NCI-H128 (cell line): ENCODE data around the gene RFC3.
"Not testable (repeated sequence)": the region's sequence is repeated elsewhere in the genome, so short reads cannot be mapped to it uniquely, and the experiment has no call there.

Experiments
- DNase-seq: peaks from one replicate; lab custom pipeline; 2025; ENCODE audit not compliant: unreplicated experiment; lab: John Stamatoyannopoulos, UW

The RFC3 gene

GRCh38 chr13:33817901-33818706 is at the start of gene RFC3:
TSS of gene RFC3 (plus strand) at chr13:33818149. CDS start at chr13:33818179, 30 bp downstream.
- peak; percentile 95 for DNase-seq

- DNase-seq, result no peak
Measured at GRCh38 chr13:33771296-33771695, 46.7 kb upstream of the RFC3 start.

GRCh38 chr13:33773790-33774462 is 44.0 kb upstream of the RFC3 start:
- no peak for DNase-seq

GRCh38 chr13:33775339-33776108 is 42.4 kb upstream of the RFC3 start:
- no peak for DNase-seq

- no peak for DNase-seq
Measured at GRCh38 chr13:33776239-33776881, 41.6 kb upstream of the RFC3 start.

GRCh38 chr13:33782631-33783030 is 35.3 kb upstream of the RFC3 start:
- DNase-seq, result no peak

GRCh38 chr13:33783212-33783611 is 34.7 kb upstream of the RFC3 start:
- DNase-seq, result not testable (repeated sequence)

GRCh38 chr13:33784738-33785137 is 33.2 kb upstream of the RFC3 start:
- no peak for DNase-seq

- no peak for DNase-seq
Measured at GRCh38 chr13:33785384-33785783, 32.6 kb upstream of the RFC3 start.

GRCh38 chr13:33787051-33787591 is 30.8 kb upstream of the RFC3 start:
- DNase-seq, result no peak

GRCh38 chr13:33789066-33789606 is 28.8 kb upstream of the RFC3 start:
- no peak for DNase-seq

- no peak for DNase-seq
Measured at GRCh38 chr13:33789739-33790138, 28.2 kb upstream of the RFC3 start.

- no peak for DNase-seq
Measured at GRCh38 chr13:33793726-33794125, 24.2 kb upstream of the RFC3 start.

- DNase-seq, result no peak
Measured at GRCh38 chr13:33794576-33794975, 23.4 kb upstream of the RFC3 start.

GRCh38 chr13:33796095-33796494 is 21.9 kb upstream of the RFC3 start:
- DNase-seq, result no peak

GRCh38 chr13:33797622-33798021 is 20.3 kb upstream of the RFC3 start:
- DNase-seq, result no peak

- DNase-seq, result no peak
Measured at GRCh38 chr13:33798023-33798422, 19.9 kb upstream of the RFC3 start.

GRCh38 chr13:33799950-33800592 is 17.9 kb upstream of the RFC3 start:
- DNase-seq, result no peak

- DNase-seq, result no peak
Measured at GRCh38 chr13:33800646-33801186, 17.2 kb upstream of the RFC3 start.
